Neural cell (in vitro differentiated cells): Measurements from ENCODE around the gene KIF5A. TPM values are rescaled to one million over a fixed set of nuclear protein-coding genes. Genes with fewer than 3 reads are reported as not detected.

Source experiments
- H2AFZ ChIP-seq: fragments of 200-600, 300-800 bp; sonication (generic), shearing (Covaris generic); 2 replicates; pipeline ENCODE4 v1.6.0; 2014; ENCODE audit warnings: low read depth, mild to moderate bottlenecking, antibody characterized with exemption, low read length, moderate library complexity
- H3F3A ChIP-seq: fragments of 200-600 bp; shearing (Covaris generic); 2 replicates; pipeline ENCODE4 v1.6.1; 2016; ENCODE audit warnings: mild to moderate bottlenecking, moderate library complexity, mixed read lengths, antibody characterized with exemption, low read length; ENCODE audit not compliant: insufficient read depth, poor library complexity, severe bottlenecking
- H3K27ac ChIP-seq: fragments of 200-600, 300-800 bp; sonication (generic), shearing (Covaris generic); 2 replicates; pipeline ENCODE4 v1.5.1; 2014; ENCODE audit warnings: mild to moderate bottlenecking, low read length, moderate library complexity
- H3K27me3 ChIP-seq: fragments of 300-800, 200-600 bp; sonication (generic), shearing (Covaris generic); 2 replicates; pipeline ENCODE4 v1.6.0; 2014; ENCODE audit warnings: mild to moderate bottlenecking, low read depth, low read length, moderate library complexity; ENCODE audit not compliant: insufficient read depth
- H3K36me3 ChIP-seq: fragments of 300-800, 200-600 bp; sonication (generic), shearing (Covaris generic); 2 replicates; pipeline ENCODE4 v1.5.1; 2014; ENCODE audit warnings: mild to moderate bottlenecking, antibody characterized with exemption, low read length, moderate library complexity; ENCODE audit not compliant: insufficient read depth
- H3K4me2 ChIP-seq: fragments of 300-800, 200-600 bp; sonication (generic), shearing (Covaris generic); 2 replicates; pipeline ENCODE4 v1.6.0; 2014; ENCODE audit warnings: mild to moderate bottlenecking, low read length
- H3K4me3 ChIP-seq: fragments of 300-800, 200-600 bp; sonication (generic), shearing (Covaris generic); 2 replicates; pipeline ENCODE4 v1.5.1; 2014; ENCODE audit warnings: mild to moderate bottlenecking, low read length, moderate library complexity
- H3K79me2 ChIP-seq: fragments of 200-600 bp; shearing (Covaris generic); replicated peaks from 2 replicates; pipeline ENCODE4 v1.6.0; 2014; ENCODE audit warnings: mild to moderate bottlenecking, low read length, moderate library complexity; ENCODE audit not compliant: insufficient read depth
- H3K9ac ChIP-seq: fragments of 300-800, 200-600 bp; sonication (generic), shearing (Covaris generic); 2 replicates; pipeline ENCODE4 v1.6.1; 2016; ENCODE audit warnings: mild to moderate bottlenecking, low read length, mixed read lengths
- H3K9me2 ChIP-seq: fragments of 200-600 bp; shearing (Covaris generic); 2 replicates; pipeline ENCODE4 v1.6.1; 2016; ENCODE audit warnings: mild to moderate bottlenecking, low read length, mixed read lengths; ENCODE audit not compliant: insufficient read depth
- H3K9me3 ChIP-seq: fragments of 200-600, 300-800 bp; sonication (generic), shearing (Covaris generic); 2 replicates; pipeline ENCODE4 v1.6.1; 2016; ENCODE audit warnings: mild to moderate bottlenecking, mixed run types, low read length, moderate library complexity, mixed read lengths
- H4K20me1 ChIP-seq: fragments of 200-600 bp; shearing (Covaris generic); 2 replicates; pipeline ENCODE4 v1.6.1; 2016; ENCODE audit warnings: mild to moderate bottlenecking, mixed run types; ENCODE audit not compliant: insufficient read depth
- EP300 ChIP-seq: fragments of 450-650 bp; conservative IDR thresholded peaks from 2 replicates; pipeline ENCODE4 v1.6.1; 2014; ENCODE audit warnings: antibody characterized with exemption, mild to moderate bottlenecking, moderate library complexity; ENCODE audit not compliant: poor library complexity, severe bottlenecking
- EZH2 ChIP-seq: fragments of 200-600, 300-800 bp; shearing (Covaris generic), sonication (generic); IDR thresholded peaks from 2 replicates; pipeline ENCODE4 v1.6.1; 2014; ENCODE audit warnings: antibody characterized with exemption, low read length, borderline replicate concordance, mild to moderate bottlenecking; ENCODE audit not compliant: insufficient read depth, poor library complexity, severe bottlenecking
- MXI1 ChIP-seq: fragments of 450-650 bp; conservative IDR thresholded peaks from 2 replicates; pipeline ENCODE4 v1.6.1; 2014; ENCODE audit warnings: antibody characterized with exemption, mild to moderate bottlenecking; ENCODE audit not compliant: poor library complexity, severe bottlenecking
- POLR2AphosphoS5 ChIP-seq: IDR thresholded peaks from 2 replicates; pipeline ENCODE4 v1.6.1; 2012
- RAD21 ChIP-seq: fragments of 450-650 bp; conservative IDR thresholded peaks from 2 replicates; pipeline ENCODE4 v1.6.1; 2014; ENCODE audit warnings: antibody characterized with exemption, mild to moderate bottlenecking, moderate library complexity
- SMC3 ChIP-seq: fragments of 450-650 bp; conservative IDR thresholded peaks from 2 replicates; pipeline ENCODE4 v1.6.1; 2014; ENCODE audit warnings: antibody characterized with exemption, mild to moderate bottlenecking, moderate library complexity; ENCODE audit not compliant: poor library complexity
- TAF1 ChIP-seq: IDR thresholded peaks from 2 replicates; pipeline ENCODE4 v1.6.1; 2012; ENCODE audit warnings: low read depth
- polyA plus RNA-seq: library from polyadenylated mRNA; depleted of rRNA; stranded (reverse); fragments of >200 nt; gene quantifications from 2 replicates; pipeline ENCODE4 v1.2.3, GENCODE V29; 2014
- TF ChIP-seq, protein P1 (sequence below): IDR thresholded peaks from 2 replicates; pipeline ENCODE4 v1.6.1; 2012; ENCODE audit warnings: borderline replicate concordance
- TF ChIP-seq, protein P2 (sequence below): fragments of 450-650 bp; IDR thresholded peaks from 2 replicates; pipeline ENCODE4 v1.5.1; 2014; ENCODE audit warnings: antibody characterized with exemption, mild to moderate bottlenecking, moderate library complexity; ENCODE audit not compliant: poor library complexity, severe bottlenecking

Gene KIF5A
- polyA plus RNA-seq, 1 donor from 2014 or later, result 58.8 TPM

DNA sequence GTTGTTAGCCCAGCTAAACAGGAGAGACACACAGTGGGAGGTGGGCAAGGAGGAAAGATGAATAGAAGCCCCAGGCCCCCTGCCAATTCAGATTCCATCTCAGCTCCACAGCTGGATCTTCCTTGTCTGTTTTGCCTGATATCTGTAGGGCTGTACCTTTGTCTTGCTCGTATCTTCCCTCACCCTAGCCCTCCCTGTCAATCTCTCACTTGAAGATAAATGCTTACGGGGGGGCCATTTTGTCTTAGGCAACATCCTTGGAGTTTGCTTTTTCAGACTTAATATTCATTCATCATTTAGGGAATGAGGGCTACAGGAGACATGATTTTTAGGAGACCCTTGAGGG is 2.4 kb downstream of the KIF5A start:
- H3K27ac ChIP-seq, result peak overlapping the region; percentile 91
- peak overlapping the region; percentile 90 for H3K4me2 ChIP-seq
- no peak overlapping the region for H2AFZ ChIP-seq
- H4K20me1 ChIP-seq, result peaks cover 5% of the 10 kb centered on the region
- H3K4me3 ChIP-seq, result peak overlapping the region; percentile 79
- TF ChIP-seq RAD21 (no peak), EP300 (no peak), SMC3 (no peak), TAF1 (no peak), MXI1 (no peak), EZH2 (no peak), POLR2AphosphoS5 (no peak)
- TF ChIP-seq, protein P1, sequence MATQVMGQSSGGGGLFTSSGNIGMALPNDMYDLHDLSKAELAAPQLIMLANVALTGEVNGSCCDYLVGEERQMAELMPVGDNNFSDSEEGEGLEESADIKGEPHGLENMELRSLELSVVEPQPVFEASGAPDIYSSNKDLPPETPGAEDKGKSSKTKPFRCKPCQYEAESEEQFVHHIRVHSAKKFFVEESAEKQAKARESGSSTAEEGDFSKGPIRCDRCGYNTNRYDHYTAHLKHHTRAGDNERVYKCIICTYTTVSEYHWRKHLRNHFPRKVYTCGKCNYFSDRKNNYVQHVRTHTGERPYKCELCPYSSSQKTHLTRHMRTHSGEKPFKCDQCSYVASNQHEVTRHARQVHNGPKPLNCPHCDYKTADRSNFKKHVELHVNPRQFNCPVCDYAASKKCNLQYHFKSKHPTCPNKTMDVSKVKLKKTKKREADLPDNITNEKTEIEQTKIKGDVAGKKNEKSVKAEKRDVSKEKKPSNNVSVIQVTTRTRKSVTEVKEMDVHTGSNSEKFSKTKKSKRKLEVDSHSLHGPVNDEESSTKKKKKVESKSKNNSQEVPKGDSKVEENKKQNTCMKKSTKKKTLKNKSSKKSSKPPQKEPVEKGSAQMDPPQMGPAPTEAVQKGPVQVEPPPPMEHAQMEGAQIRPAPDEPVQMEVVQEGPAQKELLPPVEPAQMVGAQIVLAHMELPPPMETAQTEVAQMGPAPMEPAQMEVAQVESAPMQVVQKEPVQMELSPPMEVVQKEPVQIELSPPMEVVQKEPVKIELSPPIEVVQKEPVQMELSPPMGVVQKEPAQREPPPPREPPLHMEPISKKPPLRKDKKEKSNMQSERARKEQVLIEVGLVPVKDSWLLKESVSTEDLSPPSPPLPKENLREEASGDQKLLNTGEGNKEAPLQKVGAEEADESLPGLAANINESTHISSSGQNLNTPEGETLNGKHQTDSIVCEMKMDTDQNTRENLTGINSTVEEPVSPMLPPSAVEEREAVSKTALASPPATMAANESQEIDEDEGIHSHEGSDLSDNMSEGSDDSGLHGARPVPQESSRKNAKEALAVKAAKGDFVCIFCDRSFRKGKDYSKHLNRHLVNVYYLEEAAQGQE, result no peak
- TF ChIP-seq, protein P2, sequence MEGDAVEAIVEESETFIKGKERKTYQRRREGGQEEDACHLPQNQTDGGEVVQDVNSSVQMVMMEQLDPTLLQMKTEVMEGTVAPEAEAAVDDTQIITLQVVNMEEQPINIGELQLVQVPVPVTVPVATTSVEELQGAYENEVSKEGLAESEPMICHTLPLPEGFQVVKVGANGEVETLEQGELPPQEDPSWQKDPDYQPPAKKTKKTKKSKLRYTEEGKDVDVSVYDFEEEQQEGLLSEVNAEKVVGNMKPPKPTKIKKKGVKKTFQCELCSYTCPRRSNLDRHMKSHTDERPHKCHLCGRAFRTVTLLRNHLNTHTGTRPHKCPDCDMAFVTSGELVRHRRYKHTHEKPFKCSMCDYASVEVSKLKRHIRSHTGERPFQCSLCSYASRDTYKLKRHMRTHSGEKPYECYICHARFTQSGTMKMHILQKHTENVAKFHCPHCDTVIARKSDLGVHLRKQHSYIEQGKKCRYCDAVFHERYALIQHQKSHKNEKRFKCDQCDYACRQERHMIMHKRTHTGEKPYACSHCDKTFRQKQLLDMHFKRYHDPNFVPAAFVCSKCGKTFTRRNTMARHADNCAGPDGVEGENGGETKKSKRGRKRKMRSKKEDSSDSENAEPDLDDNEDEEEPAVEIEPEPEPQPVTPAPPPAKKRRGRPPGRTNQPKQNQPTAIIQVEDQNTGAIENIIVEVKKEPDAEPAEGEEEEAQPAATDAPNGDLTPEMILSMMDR, result no peak
- no peaks in the 10 kb centered on the region for H3K27me3 ChIP-seq
- H3K79me2 ChIP-seq, result peaks cover 75% of the 10 kb centered on the region
- peak overlapping the region; percentile 99 for H3K9ac ChIP-seq
- H3F3A ChIP-seq, result peaks cover 7% of the 10 kb centered on the region
- no peaks in the 10 kb centered on the region for H3K36me3 ChIP-seq
- no peaks in the 10 kb centered on the region for H3K9me3 ChIP-seq
- no peaks in the 10 kb centered on the region for H3K9me2 ChIP-seq

DNA sequence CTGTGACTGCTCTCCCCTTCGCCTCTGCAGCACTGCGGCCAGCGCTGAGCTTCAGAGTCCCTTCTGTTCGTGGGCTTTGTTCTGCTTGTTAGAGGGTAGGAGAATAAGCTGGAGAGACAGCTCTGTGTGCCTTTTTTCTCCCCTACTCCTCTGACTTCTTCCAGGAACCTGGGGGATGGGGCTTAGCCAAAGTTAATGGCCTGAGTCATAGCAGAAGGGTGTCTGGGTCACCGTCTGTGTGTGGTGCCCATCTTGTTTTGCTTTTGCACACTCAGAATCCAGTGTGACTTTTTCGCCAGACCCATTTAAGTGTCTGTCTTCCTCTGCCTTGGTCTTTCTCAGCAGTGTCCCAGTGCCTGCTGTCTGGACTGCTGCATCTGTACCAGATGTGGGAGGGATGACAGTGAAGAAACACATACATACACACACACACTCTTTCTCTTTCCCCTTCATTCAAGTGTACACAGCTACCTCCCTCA is 3.0 kb downstream of the KIF5A start:
- Histone ChIP-seq H3K4me3 (peak overlapping the region; percentile 79), H4K20me1 (peaks cover 5% of the 10 kb centered on the region), H2AFZ (no peak overlapping the region), H3K27ac (peak overlapping the region; percentile 91), H3F3A (peaks cover 7% of the 10 kb centered on the region), H3K4me2 (peak overlapping the region; percentile 90), H3K27me3 (no peaks in the 10 kb centered on the region), H3K79me2 (peaks cover 77% of the 10 kb centered on the region), H3K9me2 (no peaks in the 10 kb centered on the region), H3K9me3 (no peaks in the 10 kb centered on the region), H3K9ac (peak overlapping the region; percentile 99), H3K36me3 (no peaks in the 10 kb centered on the region)
- TF ChIP-seq EP300 (no peak), TAF1 (no peak), MXI1 (no peak), EZH2 (no peak), SMC3 (no peak), POLR2AphosphoS5 (no peak), RAD21 (no peak)
- TF ChIP-seq, protein P1, result no peak
- TF ChIP-seq, protein P2, result no peak
